Measurements from ENCODE around the gene ITGA3. TPM values are rescaled to one million over a fixed set of nuclear protein-coding genes. Genes with fewer than 3 reads are reported as not detected.
"Not testable (repeated sequence)": the region's sequence is repeated elsewhere in the genome, so short reads cannot be mapped to it uniquely, and the experiment has no call there.

The ITGA3 gene
- total RNA-seq, 1 donor from 2014 or later = 6.5 TPM

- intact Hi-C loops (cut with micrococcal nuclease) = no loop called here
Measured at GRCh38 chr17:50051082-50051576, 4.8 kb upstream of the ITGA3 start.

- intact Hi-C loops (cut with micrococcal nuclease) = no loop called here
Measured at GRCh38 chr17:50051606-50052005, 4.3 kb upstream of the ITGA3 start.

GRCh38 chr17:50052241-50052796 lies 3.6 kb upstream of the ITGA3 start:
- intact Hi-C loops (cut with micrococcal nuclease) = no loop called here

DNA sequence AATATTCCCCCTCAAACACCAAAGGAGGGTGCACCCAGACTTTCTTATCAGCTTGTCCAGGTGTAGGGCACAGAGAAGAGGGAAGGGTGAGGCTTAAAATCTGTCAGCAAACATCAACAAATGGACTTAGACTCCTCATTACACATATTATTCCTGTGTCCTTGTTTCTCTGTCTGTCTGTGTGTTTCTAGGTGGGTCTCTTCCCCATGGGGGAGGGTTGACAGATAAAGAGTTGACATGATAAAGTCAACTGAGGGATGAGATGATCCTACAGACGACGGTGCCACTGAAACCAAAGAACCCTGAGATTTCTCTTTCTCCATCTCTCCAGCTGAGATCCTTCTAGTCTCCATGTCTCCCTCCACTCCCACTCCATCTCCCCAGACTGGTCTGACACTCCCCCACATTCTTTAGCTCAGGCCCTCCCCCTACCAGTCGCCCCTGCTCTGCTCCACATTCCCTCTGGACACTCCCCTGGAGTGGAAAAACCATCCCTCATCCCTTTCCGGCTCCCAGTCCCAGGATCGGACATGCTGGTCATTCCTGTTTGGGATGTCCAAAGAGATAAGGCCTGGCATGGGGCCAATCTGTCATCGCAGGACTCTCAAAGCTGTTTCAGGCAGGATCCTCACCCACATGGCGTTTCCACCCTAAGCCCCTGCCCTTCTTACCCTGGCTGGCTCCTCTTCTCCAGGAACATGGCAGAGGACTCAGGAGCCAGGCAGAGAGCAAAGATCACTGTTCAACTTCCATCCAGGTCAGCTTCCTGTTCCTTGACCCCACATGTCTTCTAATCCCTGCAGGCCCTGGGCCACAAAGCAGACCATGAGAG lies 2.9 kb upstream of the ITGA3 start:
- intact Hi-C loops (cut with micrococcal nuclease) = no loop called here

GRCh38 chr17:50053654-50053960 lies 2.3 kb upstream of the ITGA3 start:
- intact Hi-C loops (cut with micrococcal nuclease) = no loop called here

DNA sequence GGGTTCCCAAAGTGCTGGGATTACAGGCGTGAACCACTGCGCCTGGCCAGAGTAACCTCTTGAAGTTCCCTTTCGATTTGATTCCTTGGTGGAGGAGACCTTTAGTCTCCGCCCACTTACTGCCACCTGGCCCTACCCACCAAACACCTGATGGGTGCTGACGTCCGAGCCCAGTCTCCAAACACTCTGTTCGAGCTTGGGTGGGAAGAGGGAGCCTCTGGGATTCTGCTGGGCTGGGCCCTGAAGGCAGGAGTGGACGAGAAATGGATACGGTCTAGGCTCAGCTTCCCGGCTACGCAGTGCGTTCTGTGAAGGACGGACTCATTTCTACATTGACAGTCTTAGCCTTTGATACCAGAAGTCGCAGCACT lies 870 bp upstream of the ITGA3 start:
- intact Hi-C loops (cut with micrococcal nuclease) = loop anchor here (1.0 kb wide), 2 partner anchors 29 to 39 kb away; no protein-coding TSS in a partner anchor

GRCh38 chr17:50056217-50056960 lies 479 bp downstream of the ITGA3 start:
- intact Hi-C loops (cut with micrococcal nuclease) = no loop called here

- intact Hi-C loops (cut with micrococcal nuclease) = no loop called here
Measured at GRCh38 chr17:50056961-50057330, 1.0 kb downstream of the ITGA3 start.

DNA sequence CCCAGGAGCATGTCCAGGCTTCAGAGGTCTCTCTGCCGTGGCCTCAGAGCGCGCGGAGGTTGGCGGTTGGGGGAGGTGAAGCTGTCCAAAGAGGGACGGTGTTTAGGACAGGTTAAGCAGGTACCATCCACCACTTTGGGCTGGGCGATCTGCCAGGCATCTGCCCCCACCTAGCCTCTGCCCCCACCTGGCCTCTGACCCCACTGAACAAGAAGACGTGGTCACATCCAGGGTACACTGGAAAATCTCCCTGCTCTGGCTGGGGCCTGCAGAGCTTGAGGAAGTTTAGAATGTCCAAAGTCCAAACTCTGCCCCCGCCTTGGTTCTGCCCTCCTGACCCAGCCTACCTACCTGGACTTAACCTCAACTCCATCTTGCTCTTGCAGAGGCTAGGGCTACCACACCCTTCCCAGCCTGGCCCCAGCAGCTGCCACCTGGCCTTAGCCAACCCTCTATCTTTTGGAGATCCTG lies 1.6 kb downstream of the ITGA3 start:
- intact Hi-C loops (cut with micrococcal nuclease) = no loop called here

DNA sequence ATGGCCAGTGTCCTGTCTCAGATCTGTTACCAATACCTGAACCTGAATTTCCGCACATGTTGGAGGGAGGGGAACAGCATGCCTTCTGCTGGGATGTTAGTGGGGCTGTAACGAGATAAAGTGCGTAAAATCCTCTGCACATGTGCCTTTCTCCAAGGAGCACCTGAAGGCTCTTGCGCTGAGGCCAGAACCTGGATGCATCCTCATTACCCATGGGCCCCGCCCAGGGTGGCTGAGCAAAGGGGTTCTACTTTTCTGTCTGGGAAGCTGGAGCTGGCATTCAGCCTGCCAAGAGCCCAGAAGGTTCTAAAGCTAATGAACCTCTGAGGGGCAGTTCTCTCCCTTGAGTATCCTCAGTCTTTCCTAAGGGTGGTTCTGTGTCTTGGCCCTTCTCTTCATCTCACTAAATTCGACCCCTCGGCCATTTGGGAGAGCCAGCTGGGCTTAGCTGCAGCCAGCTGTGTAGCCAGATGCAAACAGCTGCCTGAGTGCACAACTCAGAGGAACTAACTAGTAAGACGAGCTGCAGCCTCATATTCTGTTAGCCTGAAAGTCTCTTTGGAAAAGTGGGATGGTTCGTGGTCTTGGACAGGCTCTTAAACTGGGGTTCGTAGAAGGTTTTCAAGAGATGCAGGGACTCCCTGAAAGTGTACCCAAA lies 2.5 kb downstream of the ITGA3 start:
- intact Hi-C loops (cut with micrococcal nuclease) = no loop called here

DNA sequence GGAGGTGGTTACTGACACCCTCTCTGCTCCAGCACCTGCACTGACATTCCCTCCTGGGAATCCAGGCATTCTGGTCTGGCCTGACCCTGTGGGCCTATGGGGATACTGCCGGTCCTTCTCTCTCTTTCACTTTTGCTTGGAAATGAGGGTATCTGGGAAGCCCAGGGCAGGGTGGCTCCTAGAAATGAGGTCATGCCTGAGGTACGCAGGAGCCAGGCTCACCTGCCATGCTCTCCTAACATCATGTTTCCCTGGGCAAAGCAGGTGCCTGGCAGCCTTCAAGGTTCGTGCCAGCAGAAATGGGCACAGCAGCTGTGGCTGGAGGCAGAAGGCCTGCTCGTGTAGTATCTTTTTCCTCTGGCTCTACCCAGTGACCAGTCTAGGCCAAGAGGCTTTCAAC lies 3.3 kb downstream of the ITGA3 start:
- intact Hi-C loops (cut with micrococcal nuclease) = no loop called here

DNA sequence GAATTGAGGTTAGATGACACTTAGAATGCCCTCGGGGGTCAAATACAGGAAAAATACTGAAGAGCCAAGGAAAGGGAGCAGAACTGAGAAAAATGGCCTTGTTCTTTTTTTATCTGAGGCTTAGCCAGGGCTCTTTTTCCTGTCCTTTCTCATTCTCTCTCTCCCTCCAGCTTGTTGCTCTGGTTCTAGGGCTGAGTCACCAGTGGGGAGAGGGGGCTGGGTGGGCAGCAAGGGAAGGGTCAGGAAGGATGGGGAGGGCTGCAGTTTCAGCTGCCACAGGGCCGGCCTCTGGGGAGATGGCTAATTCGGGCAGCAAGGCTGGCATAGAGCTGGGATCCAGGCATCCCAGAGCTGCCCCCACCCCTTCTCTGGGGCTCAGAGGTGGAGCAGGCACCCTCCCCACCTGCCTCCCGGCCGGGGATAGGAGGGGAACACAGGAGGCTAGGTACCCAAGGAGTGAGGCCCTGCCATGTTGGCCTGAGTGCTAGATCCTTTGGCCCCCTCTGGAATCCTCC lies 3.9 kb downstream of the ITGA3 start:
- intact Hi-C loops (cut with micrococcal nuclease) = no loop called here

- intact Hi-C loops (cut with micrococcal nuclease) = no loop called here
Measured at GRCh38 chr17:50060951-50061712, 5.2 kb downstream of the ITGA3 start.

- intact Hi-C loops (cut with micrococcal nuclease) = not testable (repeated sequence)
Measured at GRCh38 chr17:50061713-50062045, 5.8 kb downstream of the ITGA3 start.

- intact Hi-C loops (cut with micrococcal nuclease) = no loop called here
Measured at GRCh38 chr17:50062293-50063243, 6.7 kb downstream of the ITGA3 start.

GRCh38 chr17:50063561-50064252 lies 7.8 kb downstream of the ITGA3 start:
- intact Hi-C loops (cut with micrococcal nuclease) = no loop called here

- intact Hi-C loops (cut with micrococcal nuclease) = no loop called here
Measured at GRCh38 chr17:50064253-50065001, 8.5 kb downstream of the ITGA3 start.

DNA sequence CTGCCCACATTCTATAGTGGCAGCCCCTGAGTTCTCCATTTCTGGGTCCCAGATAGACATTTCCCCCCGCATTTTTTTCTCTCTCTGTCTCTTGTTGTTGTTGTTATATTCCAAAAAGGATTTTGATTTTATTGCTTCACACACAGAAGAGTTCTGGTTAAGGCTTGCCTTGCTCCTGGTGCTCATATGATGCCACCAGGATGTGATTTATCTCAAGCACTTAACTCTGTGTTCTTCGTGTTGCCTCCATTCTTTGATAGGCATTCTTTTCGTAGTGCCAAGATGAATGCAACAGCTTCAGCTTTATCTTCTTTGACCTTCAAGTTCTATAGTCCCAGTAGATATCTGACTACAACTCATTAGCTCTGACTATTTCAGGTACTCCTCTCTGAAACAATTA lies 9.1 kb downstream of the ITGA3 start:
- intact Hi-C loops (cut with micrococcal nuclease) = no loop called here
